NCI-H2029 (cell line): ENCODE results near the gene BNC2.
"Not testable (repeated sequence)": the region's sequence is repeated elsewhere in the genome, so short reads cannot be mapped to it uniquely, and the experiment has no call there.

ENCODE experiments used
- DNase-seq: peaks from one replicate; lab custom pipeline; 2025; lab: John Stamatoyannopoulos, UW

BNC2 gene

DNA sequence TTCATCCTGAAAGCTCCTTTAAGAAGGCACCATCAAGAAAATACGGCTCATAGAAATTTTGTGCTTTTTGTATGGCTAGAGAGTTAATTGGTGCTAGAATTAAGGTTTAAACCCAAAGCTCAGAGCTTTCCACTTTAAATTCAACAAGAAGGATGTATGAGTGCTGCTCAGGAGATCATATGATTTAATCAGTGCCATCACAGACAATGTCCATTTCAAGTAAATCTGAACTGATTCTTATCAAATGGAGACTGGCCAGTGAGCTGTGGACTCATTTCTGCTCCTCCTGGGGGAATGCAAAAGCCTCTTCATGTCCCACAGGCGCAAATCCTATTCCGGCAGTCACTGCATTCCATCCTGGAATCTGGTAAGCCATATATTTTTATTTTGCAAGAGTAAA is 327.2 kb downstream of the BNC2 start:
- DNase-seq = no peak

DNA sequence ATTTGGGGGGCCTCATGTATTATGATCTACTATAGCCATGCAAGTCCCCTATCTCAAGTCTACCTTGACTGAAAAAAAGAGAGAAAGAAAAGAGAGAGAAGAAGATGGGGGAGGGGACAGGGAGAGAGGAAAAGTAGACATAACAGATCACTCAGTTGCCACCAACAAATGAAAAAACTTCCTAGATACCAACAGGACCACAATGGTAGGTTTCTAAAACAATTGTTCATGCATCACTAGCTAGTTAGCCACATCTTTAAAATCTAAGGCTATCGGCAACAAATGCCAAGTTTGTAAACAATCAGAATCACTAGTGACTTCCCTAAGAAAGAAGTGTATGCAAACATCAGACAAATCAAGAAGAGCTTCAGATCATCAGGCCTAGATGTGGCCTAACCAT is 328.2 kb downstream of the BNC2 start:
- DNase-seq = no peak

DNA sequence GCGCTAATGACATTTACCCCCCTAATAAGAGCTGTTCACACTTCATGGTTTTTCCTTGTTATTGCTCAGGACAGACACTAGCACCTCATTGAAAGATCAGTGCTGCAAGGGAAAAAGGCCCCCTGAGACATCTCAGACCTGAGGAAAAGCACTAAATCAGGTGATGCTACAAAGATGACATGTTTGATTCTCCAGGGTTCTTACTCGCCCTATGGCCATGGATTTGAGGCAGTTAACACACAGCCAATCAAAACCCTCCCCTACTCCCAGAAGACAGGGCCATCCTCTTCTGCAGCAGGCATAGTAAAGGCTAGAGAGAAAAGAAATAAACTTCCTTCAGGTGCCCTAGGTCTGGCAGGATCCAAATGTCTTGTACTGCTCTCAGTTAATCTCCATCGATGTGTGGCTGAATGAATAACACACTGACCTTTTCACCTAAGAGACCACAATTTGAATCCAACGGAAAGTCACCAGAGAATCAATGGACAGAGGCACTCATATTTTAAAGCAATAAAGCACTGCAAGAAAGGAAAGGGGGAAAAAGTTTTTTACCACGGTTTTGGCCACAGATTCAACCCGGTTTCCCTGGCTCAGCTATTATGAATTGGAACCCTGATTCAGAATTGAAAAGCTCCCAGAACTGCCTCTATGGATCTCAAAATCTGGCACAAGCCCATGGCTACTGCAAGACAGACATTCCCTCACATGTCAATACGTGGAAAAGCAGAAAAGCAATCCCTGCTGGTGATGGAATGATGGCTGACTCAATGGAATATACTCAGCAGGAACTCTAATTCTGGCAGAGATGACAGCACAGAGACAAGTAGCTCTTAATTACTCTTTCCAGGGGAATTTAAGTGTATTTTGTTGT is 329.5 kb downstream of the BNC2 start:
- DNase-seq = no peak

DNA sequence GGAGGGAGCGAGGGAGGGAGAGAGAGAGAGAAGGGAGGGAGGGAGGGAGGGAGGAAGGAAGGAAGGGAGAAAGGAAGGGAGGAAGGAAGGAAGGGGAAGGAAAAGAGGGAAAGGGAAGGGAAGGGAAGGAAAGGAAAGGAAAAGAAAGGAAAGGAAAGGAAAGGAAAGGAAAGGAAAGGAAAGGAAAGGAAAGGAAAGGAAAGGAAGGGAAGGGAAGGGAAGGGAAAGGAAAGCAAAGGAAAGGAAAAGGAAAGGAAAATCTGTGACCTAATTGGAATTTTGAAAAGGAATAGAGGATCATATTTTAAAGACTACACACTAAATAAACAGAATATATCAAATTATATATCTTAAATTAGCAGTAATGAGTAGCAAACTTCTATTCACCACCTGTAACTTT is 330.8 kb downstream of the BNC2 start:
- DNase-seq = not testable (repeated sequence)

DNA sequence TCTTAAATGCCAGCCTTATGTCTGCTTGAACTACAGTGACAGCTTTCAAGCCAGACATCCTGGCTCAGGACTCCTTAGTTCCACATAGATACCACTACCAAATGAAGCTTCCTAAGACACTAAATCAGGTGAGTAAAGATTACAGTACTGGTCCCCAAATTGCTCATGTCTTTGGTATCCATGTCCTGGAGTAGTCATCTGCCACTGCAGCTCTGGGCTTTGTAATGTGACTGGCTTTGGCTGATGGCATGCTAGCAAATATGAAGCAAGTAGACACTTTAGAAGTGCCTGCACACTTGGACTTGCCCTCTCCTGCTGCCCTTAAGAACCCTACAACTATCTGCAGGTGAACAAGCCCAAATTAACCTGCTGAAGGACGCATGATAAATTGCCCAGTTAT is 334.9 kb downstream of the BNC2 start:
- no peak for DNase-seq

DNA sequence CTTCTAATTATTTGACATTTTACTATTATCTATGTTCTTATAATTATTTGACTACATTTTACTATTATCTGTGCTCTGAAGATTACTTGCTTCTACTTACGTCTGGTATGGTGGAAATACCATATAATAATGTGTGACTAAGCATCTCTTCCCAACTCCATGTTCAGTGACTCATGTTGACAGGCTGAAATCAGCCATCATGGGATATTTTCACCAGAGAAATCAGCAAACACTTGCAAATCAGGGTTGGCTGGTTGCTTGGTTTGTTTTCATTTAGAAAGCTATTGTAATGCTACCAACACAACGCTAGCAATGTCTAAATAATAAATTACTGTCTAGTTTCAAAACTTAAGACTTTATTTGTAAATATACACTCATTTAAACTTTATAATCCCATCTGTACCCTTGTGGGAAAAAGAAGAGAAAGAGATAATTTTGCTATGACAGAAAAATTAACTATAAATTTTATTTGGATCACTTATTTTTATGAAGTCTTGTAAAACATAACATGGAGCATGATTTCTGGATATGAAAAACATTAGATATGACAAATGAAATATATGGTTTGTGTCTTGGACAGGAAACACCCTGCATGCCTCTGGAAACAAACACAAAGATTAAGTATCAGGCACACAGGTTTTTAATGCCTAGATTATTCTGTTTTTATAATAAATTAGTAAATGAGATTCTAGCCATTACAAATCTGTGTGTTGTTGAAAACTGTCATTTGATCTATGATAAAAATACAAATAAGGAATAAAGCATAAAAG is 337.6 kb downstream of the BNC2 start:
- DNase-seq = no peak

DNA sequence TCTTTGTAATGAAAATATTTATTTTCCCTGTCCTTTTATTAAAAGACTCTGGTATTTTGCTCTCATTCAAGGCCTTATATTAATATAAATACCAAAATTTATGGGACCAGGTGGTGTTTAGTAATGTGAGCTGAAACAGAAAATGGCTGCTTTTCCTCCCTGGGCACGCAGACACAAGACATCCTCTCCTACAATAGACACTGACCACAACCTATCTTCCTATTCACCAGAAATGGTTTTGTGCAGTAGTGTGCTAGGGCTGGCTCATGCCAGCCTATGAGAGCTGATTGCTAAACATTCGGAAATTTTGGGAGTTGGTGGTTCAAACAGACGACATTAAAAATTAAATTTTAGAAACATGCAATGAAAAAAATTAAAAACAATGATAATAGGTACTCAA is 338.2 kb downstream of the BNC2 start:
- no peak for DNase-seq

DNA sequence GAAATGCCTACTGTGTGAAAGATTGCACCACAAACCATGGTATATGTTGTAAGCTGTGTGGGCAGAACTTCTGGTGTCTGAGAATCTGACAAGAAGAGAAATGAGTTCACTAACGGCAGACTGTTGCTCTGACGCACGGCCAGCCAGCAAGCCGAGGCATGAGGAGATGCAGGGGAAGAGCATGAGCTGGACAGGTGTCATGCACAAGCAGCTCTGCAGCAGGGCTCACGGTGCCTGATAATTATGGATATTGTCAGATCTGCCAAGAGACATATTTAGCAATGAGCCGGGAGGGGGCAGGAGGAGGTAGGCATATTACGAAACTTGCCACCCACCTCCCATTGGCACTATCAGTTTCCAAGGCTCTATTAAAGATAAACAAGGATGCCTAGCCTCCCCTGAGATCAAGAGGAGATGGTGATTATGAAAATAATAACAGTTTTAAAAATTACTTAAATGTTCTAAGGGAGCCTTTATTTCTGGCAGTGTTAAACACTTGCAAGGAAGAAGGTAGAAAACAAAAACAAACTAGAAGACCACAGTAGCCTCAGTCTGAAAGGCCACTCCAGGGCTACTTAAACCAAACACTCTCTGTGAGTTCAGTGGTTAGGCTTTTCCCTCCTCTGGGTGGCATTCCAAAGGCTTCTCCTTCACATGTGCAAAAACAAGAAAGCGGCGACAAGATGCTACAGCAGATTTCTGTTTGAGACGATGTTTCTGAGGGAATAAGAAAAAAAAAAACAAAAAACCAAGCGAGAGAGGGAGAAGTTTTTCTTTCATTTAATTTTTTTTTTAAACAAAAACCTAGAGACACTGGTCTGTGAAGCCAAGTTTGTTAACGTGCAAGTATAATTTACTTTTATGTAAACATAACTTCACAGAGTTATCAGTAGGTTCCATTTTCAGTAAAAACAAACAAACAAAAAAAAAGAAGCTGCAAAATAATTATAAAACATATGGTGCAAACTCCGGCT is 339.5 kb downstream of the BNC2 start:
- no peak for DNase-seq

DNA sequence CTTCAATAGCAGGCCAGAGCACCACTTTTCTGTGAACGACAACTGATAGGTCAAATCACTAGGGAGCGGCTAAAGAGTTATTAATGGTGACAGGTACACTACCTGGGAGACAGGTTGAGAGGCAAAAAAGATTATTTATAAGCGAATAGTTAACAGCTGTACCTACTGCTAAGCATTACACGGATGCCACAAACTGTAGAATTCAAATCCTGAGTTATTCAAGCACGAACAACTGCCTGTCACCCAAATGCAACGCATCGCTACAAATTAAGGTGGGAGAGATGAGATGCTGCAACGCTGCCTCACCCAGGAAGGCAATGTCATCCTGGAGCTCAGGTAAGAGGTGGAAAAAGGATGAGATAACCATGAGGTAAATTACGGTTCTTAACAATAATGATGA is 342.9 kb downstream of the BNC2 start:
- DNase-seq = no peak

DNA sequence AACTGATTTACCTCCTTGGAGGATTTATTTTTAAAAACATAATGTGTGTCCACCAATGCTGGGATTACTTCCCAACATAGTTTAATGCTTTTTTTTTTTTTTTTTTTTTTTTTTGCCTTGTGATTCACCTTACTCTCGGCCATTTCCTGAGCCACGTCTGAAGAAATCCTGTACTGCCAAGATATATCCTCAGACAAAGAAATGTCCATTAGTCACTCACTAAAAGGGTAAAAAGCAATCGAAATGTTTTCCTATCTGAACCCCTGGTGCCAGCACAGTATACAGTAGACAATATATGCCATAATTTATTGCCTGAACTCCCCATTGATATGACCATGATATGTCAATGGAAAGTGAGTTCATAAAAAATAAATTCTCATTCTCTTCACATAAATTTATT is 344.1 kb downstream of the BNC2 start:
- DNase-seq = no peak

DNA sequence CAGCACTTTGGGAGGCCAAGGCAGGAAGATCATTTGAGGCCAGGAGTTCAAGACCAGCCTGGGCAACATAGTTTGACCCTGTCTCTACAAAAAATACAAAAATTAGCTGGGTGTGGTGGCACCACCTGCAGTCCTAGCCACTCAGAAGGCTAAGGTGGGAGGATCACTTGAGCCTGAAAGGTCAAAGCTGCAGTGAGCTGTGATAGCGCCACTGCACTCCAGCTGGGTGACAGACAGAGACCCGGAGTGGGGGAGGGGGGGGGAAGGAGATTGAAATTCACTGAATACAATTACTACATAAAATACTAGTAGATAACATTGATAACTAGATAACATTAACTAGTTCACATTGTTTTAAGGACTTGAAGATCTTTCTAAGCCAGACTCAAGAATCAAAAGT is 345.6 kb downstream of the BNC2 start:
- DNase-seq = no peak

DNA sequence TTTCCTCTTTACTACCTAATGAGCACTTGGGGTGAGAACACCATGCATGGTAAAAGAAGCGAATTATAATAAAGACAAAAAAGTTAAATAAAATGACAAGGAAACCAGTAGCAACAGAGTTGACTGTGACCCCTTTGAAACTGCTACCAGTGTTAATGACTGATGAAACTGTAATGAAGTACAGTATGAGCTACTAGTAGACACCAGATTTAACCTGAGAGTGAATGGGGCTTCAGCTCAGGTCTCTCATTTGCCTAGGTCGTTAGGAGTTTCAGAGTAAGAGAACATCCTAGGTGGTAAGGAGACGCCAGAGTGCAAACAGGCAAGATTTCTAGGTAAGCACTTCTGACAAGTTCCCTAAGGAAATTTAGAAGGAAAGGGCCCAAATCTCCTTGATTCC is 346.4 kb downstream of the BNC2 start:
- DNase-seq = no peak

DNA sequence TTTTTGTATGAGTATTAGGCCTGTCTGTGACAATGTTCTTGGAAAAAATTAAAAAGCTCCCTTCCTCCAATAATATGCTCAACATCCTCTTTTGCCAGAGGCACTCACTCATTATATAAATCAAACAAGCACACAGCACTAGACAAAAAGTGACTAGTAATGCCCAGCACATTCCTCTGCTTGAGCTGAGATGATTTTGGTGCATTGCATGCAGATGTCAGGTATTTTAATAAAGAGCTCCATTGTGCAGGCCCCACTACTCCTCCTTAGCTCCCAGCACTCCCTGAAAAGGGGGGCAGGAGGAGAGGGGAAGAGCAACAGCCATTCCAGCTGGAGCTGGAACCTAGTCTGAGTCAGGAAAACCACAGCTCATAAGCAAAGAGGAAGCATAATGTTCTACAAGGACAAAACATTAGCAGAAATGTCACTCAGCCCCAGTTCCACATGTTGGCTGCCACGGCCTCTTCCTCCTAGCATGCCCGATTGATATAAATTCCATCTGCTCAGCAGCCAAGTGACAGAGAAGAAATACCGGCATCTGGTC is 348.5 kb downstream of the BNC2 start:
- no peak for DNase-seq

DNA sequence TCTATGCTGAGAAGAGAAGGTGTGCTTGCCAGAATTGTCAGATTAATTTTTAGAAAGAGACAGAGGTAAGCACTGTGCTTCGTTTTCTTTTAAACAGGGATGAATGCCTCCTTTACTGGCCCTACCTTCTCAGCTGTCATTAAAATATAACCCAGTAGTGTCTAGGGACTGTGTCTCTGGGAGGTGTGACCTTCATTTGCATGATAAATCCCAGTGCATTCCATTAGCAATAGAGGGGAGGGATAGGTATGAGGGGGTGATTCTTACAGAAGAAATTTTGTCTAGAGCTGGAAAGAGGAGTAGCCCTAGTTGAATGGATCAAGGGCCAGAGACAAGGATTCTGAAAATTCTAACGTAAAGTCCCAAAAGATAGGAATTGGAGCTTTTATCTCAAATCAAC is 351.5 kb downstream of the BNC2 start:
- no peak for DNase-seq

DNA sequence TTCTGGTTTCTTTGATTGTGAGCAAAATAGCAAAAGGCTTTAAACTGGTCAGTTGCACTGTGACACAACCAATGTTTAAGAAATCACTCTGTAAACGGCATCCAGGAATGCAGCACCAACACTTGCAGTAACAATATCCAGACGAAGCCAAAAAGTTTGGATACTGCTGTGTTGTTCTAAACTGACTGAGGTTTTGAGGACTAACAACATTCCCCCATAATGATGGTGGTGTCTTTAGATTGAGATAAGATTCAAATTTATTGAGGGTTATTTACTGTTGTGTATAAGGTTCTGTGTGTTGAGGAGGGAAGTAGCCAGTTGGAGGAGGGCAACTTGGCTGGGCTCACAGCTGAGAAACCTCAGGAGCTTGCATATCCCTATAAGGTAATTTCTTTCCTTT is 353.6 kb downstream of the BNC2 start:
- DNase-seq = no peak

DNA sequence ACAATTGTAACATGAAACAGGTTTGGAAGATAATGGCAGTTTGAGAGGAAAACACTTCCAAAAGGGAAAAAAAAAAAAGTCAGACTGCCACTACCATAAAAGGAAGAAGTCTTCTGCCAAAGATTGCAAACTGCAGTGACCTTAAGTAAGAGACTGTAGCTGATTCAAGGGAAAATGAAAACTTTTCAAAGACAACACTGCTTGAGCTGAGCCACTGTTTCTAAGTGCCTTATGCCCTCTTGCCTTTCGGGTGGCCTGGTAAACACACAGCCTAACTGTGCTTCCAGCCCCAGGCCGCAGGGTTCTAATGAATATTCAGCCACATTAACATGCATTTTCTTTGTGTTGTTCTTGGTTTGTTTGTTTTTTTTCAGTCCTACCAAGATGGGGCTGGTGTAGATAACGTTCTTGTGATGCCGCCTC is 354.6 kb downstream of the BNC2 start:
- no peak for DNase-seq

DNA sequence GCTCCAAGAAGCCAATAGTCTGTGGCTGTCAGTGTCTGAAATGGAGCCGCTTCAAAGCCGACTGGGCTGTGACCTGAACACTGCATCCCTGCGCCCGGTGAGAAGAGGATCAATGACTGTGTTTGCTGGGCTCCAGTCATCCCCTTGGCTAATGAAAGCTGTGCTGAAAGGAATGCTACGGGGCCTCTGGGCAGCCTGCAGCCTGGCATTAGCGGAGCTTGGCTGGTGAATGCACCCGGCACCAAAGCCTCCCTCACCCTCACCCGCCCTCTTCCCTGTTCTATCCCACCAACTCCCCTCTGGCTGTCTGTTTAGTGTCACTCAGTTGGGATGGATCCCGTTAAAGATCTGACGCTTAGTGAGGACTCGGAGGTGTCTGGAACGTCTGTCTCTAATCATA is 355.3 kb downstream of the BNC2 start:
- DNase-seq = no peak

DNA sequence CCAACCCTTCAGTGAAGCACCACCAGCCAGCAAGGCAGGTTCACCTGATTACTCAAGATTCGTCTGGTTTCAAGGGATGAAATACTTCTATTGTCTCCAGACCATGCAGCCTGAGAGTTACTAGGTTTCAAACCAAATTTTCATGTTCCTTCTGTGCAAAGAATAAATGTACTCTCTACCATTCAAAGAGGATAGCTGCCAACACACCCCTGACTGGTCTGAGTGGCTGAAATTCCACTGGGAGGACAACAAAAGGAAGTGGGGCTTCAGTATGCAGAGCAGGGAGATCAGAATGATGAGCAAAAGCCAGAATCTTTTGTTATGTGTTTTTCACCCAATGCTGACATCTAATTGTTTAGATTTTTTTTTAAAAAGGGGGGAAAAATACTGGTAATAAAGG is 356.3 kb downstream of the BNC2 start:
- DNase-seq = no peak

DNA sequence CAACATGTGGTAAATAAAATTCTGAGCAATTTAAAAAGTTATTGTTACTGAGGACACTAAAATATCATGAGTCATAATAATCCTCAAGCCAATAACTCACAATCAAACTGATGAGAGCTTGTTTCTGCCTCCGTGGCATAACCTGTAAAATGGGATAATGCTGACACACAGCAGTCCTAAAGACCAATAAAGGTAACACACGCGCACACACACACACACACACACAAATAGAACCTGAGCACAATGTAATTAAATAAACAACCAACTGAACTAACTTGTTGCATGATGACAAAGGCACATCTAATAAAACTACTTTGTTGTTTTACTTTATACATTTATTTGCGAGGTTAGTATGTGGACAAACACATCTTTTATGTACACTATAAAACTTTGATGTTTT is 358.2 kb downstream of the BNC2 start:
- no peak for DNase-seq

DNA sequence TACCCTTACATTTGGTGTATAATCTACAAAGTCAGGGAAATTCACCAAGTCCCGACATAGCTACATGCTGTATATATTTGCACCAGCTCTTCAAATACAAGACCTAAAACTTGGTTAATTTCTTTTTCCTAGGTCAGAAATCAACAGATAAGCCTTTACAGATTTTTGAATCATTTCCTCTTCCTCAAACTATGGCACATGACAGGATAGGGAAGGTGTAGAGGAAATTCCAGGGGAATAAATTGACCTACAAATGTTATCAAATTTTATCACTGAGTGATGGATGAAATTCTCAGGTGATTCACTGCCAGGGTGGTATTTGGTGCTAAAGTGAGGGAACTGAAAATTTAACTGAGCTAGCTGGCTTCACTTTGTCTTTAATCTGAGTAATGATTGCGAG is 360.0 kb downstream of the BNC2 start:
- DNase-seq = no peak

DNA sequence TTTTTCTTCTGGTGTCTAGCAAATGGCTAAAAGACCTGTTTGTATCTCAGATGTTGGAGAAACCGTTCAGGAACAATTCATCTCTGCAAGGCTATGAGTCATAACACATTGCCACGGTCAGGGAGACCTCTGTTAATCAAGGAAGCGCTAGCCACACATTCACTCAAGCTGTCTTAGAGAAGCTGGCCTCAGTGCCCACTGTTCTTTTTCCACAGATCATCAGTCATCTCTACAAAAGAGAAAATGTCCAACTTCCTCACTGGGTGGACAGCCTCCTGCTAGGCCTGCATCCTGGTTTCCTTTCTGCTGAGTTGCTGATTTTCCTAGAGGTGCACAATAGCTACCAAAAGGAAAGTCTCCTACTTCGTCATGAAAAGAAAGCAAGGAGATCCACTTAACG is 360.5 kb downstream of the BNC2 start:
- no peak for DNase-seq

DNA sequence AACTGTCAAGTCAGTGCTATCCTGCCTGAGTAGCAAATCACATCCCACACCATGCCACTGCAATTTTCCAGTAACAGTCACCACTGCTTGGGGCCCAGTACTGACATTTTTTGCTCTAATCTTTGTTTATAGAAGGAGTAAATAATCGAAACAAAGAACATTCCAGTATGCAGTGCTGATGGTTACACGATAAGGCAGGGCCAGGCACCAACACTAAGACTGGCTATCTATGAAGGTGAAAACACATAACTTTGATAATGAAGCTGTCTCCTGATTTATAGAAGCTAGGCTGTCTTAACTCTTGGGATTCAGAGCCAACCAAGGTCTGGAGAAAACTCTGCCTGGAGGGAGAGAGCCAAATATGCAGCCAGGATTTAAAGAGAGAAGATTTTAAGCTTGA is 365.3 kb downstream of the BNC2 start:
- no peak for DNase-seq
